GM12875 (cell line): Measurements from ENCODE around the gene MED27.

Source experiments
- H3K4me3 ChIP-seq: one replicate; pipeline ENCODE4 v1.5.1; 2011; ENCODE audit warnings: low read depth, low read length, control low read depth
- TF ChIP-seq, protein P1 (sequence below): IDR thresholded peaks from 2 replicates; pipeline ENCODE4 v1.5.1; 2011; ENCODE audit warnings: low read depth, mild to moderate bottlenecking, control low read depth, inconsistent platforms, low read length, moderate library complexity, borderline replicate concordance; ENCODE audit not compliant: insufficient read depth

The MED27 gene

DNA sequence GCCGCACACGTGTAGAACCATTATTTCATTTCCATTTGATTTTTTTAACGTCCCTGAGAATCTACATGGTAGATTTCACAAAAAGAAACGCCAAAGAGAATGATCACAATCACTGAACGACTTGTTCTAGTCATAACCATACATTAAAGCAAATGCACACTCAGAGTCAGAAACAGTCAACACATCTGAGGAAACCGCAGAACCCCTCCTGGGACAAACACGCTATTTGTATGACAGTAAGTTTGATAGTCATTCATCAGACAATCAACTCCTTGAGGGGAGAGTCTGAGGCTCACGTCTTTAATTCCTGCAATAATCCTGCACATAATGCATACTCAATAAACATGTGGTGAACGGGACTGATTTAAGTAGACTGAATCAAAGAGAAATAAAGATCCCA, 129.2 kb downstream of the MED27 start:
- H3K4me3 ChIP-seq = no peak overlapping the region
- TF ChIP-seq, protein P1, sequence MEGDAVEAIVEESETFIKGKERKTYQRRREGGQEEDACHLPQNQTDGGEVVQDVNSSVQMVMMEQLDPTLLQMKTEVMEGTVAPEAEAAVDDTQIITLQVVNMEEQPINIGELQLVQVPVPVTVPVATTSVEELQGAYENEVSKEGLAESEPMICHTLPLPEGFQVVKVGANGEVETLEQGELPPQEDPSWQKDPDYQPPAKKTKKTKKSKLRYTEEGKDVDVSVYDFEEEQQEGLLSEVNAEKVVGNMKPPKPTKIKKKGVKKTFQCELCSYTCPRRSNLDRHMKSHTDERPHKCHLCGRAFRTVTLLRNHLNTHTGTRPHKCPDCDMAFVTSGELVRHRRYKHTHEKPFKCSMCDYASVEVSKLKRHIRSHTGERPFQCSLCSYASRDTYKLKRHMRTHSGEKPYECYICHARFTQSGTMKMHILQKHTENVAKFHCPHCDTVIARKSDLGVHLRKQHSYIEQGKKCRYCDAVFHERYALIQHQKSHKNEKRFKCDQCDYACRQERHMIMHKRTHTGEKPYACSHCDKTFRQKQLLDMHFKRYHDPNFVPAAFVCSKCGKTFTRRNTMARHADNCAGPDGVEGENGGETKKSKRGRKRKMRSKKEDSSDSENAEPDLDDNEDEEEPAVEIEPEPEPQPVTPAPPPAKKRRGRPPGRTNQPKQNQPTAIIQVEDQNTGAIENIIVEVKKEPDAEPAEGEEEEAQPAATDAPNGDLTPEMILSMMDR = no peak

DNA sequence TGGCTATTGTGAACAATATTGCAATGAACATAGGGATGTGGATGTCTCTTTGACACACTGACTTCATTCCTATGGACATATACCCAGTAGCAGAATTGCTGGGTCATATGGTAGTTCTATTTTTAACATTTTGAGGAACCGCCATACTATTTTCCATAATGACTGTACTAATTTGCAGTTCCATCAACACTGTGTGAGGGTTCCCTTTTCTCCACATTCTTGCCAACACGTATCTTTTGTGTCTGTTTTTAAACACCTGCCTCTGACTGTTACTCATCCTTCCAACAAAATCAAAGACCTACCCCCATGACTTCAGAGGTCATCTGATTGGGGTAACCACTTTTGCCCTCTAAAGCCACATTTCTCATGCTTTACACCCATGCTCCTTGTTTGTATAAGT, 133.5 kb downstream of the MED27 start:
- no peak overlapping the region for H3K4me3 ChIP-seq
- TF ChIP-seq, protein P1 = no peak

DNA sequence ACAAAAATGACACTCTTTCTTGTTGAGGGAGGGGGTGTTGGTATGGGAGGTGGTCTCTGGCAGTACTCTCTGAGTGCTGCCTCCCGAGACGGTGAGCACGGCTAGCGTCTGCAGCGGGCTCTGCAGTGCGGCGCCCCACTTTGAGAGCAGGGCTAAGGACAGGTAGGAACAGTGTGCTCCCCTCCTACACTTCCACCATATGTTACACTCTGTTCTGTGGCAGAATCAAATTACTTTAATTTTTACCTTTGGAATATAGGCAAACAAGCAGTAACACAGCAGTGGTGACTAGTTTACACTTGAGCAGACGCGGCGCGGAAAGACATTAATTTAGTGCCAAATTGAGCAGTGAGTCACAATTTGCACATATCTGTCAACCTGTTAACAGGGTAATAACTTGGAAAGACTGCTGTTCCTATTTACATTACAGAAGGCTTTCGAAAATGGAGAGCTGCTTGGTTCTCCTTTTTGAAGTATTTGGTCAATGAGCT, 136.3 kb downstream of the MED27 start:
- H3K4me3 ChIP-seq = no peak overlapping the region
- TF ChIP-seq, protein P1 = no peak

DNA sequence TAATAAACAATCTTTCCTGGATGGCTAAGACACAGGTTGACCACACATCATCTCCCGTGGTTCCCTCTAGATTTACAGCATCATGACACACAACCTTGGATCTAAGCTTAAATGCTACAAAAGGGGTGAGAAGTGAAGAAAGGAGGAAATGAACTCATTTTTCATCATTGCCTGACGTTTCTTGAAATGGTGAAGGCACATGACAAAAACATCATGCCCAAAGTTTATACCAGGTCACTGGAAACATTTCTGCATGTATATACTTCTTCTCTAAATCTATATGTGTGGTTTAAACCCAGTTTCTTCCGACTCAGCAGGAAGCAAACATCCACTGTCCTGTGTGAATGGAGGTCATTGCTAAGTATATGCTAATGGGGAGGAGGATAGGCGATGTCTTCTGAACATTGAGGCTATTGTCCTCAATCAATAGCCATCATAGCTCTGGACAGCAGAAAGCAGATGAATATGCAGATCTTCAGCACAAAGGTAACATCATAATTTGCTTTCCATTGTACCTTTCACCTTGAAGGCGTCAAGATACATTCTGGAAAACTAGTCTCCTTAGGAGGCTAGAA, 137.4 kb downstream of the MED27 start:
- TF ChIP-seq, protein P1 = no peak
- H3K4me3 ChIP-seq = no peak overlapping the region

DNA sequence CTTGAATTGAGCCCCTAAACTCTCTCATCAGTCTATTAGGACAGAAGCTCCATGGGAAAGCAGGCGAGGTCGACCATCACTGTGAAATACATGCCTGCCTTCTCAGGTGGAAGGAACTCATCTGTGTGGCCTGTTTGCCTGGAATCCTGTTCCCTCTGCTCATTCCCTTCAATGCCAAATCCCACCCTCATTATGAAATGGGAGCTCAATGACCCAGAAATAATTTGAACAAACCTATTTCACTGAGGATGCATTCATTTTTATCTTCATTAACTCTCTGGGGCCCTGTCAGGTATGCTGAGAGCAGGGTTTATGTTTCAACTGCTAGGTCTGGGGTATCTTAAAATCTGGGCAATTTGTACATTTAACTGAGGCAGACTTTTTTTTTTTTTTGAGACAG, 142.2 kb downstream of the MED27 start:
- no peak overlapping the region for H3K4me3 ChIP-seq
- TF ChIP-seq, protein P1 = no peak

DNA sequence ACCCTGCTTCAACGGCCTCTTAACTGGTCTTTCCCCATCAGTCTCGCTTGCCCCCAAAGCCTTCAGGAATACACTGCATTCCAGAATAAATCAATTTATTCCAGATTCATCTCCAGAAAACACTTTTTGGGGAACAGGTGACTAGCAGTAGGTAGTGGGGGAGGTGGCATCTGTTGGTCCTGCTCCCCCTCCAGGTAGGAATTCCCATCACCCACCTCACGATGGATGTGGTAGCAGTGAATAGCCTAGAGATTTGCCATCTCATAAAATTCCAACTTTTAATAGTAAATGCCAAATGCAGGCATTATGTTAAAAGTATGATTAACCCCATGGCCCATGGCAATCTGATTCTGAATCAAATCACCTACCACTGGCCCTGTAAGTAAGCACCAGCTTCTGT, 142.7 kb downstream of the MED27 start:
- TF ChIP-seq, protein P1 = no peak
- H3K4me3 ChIP-seq = no peak overlapping the region

DNA sequence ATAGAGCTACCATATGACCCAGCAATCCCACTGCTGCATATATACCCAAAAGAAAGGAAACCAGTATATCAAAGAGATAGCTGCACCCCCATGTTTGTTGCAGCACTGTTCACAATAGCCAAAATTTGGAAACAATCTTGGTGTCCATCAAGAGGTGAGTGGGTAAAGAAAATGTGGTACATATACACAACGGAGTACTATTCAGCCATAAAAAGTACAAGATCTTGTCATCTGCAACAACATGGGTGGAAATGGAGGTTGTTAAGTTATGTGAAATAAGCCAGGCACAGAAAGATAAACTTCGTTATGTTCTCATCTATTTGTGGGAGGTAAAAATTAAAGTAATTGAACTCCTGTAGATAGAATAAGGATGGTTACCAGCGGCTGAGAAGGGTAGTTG, 145.0 kb downstream of the MED27 start:
- TF ChIP-seq, protein P1 = no peak
- no peak overlapping the region for H3K4me3 ChIP-seq
